HL-60 (cell line): ENCODE data around the gene DPEP1.

Experiments
- DNase-seq, 2 experiments: peaks; one replicate each; pipeline ENCODE4 v3.0.0-alpha.2; 2010 to 2020; ENCODE audit warnings: low read depth in 1 of 2, low spot score in 1 of 2
- H3K27ac ChIP-seq: fragments of 250-450 bp; sonication (Bioruptor Pico); replicated peaks from 2 replicates; pipeline ENCODE4 v1.5.1; 2020; ENCODE audit warnings: mild to moderate bottlenecking, moderate library complexity
- H3K27me3 ChIP-seq: fragments of 250-450 bp; sonication (Bioruptor Pico); 2 replicates; pipeline ENCODE4 v1.5.1; 2021; ENCODE audit warnings: mild to moderate bottlenecking, moderate library complexity; ENCODE audit not compliant: insufficient read depth, poor library complexity, severe bottlenecking
- H3K4me3 ChIP-seq: replicated peaks from 2 replicates; pipeline ENCODE4 v1.5.1; 2011; ENCODE audit warnings: mild to moderate bottlenecking, control low read depth, low read length; ENCODE audit not compliant: insufficient read depth
- GABPA ChIP-seq: IDR thresholded peaks from 2 replicates; pipeline ENCODE4 v1.6.1; 2012; ENCODE audit warnings: low read depth
- POLR2AphosphoS5 ChIP-seq: IDR thresholded peaks from 2 replicates; pipeline ENCODE4 v1.6.1; 2012; ENCODE audit warnings: low read depth
- REST ChIP-seq: IDR thresholded peaks from 2 replicates; pipeline ENCODE4 v1.6.1; 2012; ENCODE audit warnings: low read depth; ENCODE audit not compliant: insufficient replicate concordance
- SPI1 ChIP-seq: IDR thresholded peaks from 2 replicates; pipeline ENCODE4 v1.6.1; 2012; ENCODE audit warnings: low read depth, mild to moderate bottlenecking, borderline replicate concordance
- TF ChIP-seq, protein P1 (sequence below): IDR thresholded peaks from one replicate; pipeline ENCODE4 v1.5.1; 2011; ENCODE audit warnings: low read length, control low read depth, inconsistent platforms; ENCODE audit not compliant: insufficient read depth

DPEP1 gene

GRCh38 chr16:89685916-89686315, 72.5 kb downstream of the DPEP1 start:
- TF ChIP-seq REST (no peak), POLR2AphosphoS5 (no peak), SPI1 (no peak), GABPA (no peak)
- TF ChIP-seq, protein P1, sequence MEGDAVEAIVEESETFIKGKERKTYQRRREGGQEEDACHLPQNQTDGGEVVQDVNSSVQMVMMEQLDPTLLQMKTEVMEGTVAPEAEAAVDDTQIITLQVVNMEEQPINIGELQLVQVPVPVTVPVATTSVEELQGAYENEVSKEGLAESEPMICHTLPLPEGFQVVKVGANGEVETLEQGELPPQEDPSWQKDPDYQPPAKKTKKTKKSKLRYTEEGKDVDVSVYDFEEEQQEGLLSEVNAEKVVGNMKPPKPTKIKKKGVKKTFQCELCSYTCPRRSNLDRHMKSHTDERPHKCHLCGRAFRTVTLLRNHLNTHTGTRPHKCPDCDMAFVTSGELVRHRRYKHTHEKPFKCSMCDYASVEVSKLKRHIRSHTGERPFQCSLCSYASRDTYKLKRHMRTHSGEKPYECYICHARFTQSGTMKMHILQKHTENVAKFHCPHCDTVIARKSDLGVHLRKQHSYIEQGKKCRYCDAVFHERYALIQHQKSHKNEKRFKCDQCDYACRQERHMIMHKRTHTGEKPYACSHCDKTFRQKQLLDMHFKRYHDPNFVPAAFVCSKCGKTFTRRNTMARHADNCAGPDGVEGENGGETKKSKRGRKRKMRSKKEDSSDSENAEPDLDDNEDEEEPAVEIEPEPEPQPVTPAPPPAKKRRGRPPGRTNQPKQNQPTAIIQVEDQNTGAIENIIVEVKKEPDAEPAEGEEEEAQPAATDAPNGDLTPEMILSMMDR, result no peak
- Histone ChIP-seq H3K27me3 (no peaks in the 10 kb centered on the region), H3K27ac (no peak overlapping the region), H3K4me3 (no peak overlapping the region)
- no peak for DNase-seq

DNA sequence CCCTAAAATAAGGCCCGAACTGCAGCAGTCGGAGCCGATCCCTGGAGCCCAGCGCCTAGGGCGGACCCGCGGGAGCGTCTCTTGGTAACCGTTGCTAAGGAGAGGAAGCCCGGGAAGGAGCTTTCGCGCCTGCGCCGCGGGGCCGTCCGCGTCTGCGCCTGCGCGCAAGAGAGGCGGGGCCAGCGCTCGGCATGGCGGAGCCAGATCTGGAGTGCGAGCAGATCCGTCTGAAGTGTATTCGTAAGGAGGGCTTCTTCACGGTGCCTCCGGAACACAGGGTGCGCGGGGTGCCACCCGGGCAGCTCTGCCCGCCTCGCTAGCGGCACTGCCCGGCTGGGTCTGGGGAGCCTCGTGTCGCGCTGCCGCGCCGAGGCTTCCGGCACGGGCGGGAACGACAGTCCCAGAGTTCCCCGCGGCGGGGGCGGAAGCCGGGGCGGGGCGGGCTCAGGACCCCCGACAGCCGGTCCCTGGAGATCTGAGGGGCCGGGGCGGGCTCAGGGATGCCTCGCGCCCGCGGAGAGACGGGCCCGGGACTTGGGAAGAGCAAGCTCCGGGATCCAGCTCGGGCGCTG, 73.2 kb downstream of the DPEP1 start, which contains the start of gene CDK10:
Gene CDK10, plus strand, starts transcription at position 170 of the 572 bp plus-strand sequence. Its CDS starts 22 bp downstream, at position 192.
- H3K27me3 ChIP-seq, result no peaks in the 10 kb centered on the region
- peak within 1 kb of the TSS; percentile 80 for H3K27ac ChIP-seq
- TF ChIP-seq SPI1 (no peak), POLR2AphosphoS5 (peak; percentile 42; the same call in 1 of the 2 replicates)
- peak within 1 kb of the TSS; percentile 66 for H3K4me3 ChIP-seq
- peak; percentile 48 to 73 for DNase-seq

GRCh38 chr16:89687092-89687940, 73.9 kb downstream of the DPEP1 start:
- Histone ChIP-seq H3K27me3 (no peaks in the 10 kb centered on the region), H3K27ac (peak overlapping the region; percentile 80), H3K4me3 (peak overlapping the region; percentile 66)
- no peak for DNase-seq
- TF ChIP-seq POLR2AphosphoS5 (no peak), SPI1 (no peak), GABPA (no peak), REST (no peak)
- TF ChIP-seq, protein P1, result no peak
